NCI-H1436 treated with DMSO at 0.1 percent for 48 hours (cell line): ENCODE results near the gene PAQR8.
"Not testable (repeated sequence)": the region's sequence is repeated elsewhere in the genome, so short reads cannot be mapped to it uniquely, and the experiment has no call there.

Experiments used
- DNase-seq: peaks from one replicate; lab custom pipeline; 2025; lab: John Stamatoyannopoulos, UW

The PAQR8 gene

GRCh38 chr6:52377538-52378221 is 15.7 kb downstream of the PAQR8 start:
- no peak for DNase-seq

GRCh38 chr6:52381249-52381648 is 19.3 kb downstream of the PAQR8 start:
- no peak for DNase-seq

- DNase-seq = no peak
These were observed 22.3 kb downstream of the PAQR8 start for GRCh38 chr6:52384145-52384766.

GRCh38 chr6:52385074-52385473 is 23.1 kb downstream of the PAQR8 start:
- no peak for DNase-seq

- not testable (repeated sequence) for DNase-seq
These were observed 26.2 kb downstream of the PAQR8 start for GRCh38 chr6:52388119-52388518.

GRCh38 chr6:52388790-52389189 is 26.8 kb downstream of the PAQR8 start:
- no peak for DNase-seq

GRCh38 chr6:52389264-52389625 is 27.3 kb downstream of the PAQR8 start:
- no peak for DNase-seq

GRCh38 chr6:52389626-52390360 is 27.8 kb downstream of the PAQR8 start:
- no peak for DNase-seq

- no peak for DNase-seq
These were observed 28.4 kb downstream of the PAQR8 start for GRCh38 chr6:52390361-52390727.

GRCh38 chr6:52391599-52391998 is 29.6 kb downstream of the PAQR8 start:
- no peak for DNase-seq

- DNase-seq = no peak
These were observed 31.0 kb downstream of the PAQR8 start for GRCh38 chr6:52392944-52393343.

- no peak for DNase-seq
These were observed 31.8 kb downstream of the PAQR8 start for GRCh38 chr6:52393780-52394179.

GRCh38 chr6:52394251-52394666 is 32.3 kb downstream of the PAQR8 start:
- no peak for DNase-seq

GRCh38 chr6:52395969-52396368 is 34.0 kb downstream of the PAQR8 start:
- DNase-seq = no peak

- DNase-seq = no peak
These were observed 37.8 kb downstream of the PAQR8 start for GRCh38 chr6:52399511-52400312.

GRCh38 chr6:52400313-52401041 is 38.5 kb downstream of the PAQR8 start:
- DNase-seq = no peak

GRCh38 chr6:52403086-52403485 is 41.1 kb downstream of the PAQR8 start:
- no peak for DNase-seq

GRCh38 chr6:52403627-52404026 is 41.7 kb downstream of the PAQR8 start:
- DNase-seq = no peak

- DNase-seq = no peak
These were observed 43.3 kb downstream of the PAQR8 start for GRCh38 chr6:52405243-52405642.

GRCh38 chr6:52407467-52407866 is 45.5 kb downstream of the PAQR8 start:
- DNase-seq = no peak

GRCh38 chr6:52409499-52409898 is 47.5 kb downstream of the PAQR8 start:
- DNase-seq = no peak

GRCh38 chr6:52410979-52411378 is 49.0 kb downstream of the PAQR8 start:
- no peak for DNase-seq
